Gastroesophageal sphincter (tissue), 2 donors: Measurements from ENCODE around the gene MAP4K4.

Source experiments
- EP300 ChIP-seq: sonication (generic); formaldehyde crosslinking; IDR thresholded peaks from one replicate; pipeline ENCODE4 v1.6.1; 2017; ENCODE audit warnings: antibody characterized with exemption, mild to moderate bottlenecking
- POLR2AphosphoS5 ChIP-seq: sonication (generic); formaldehyde crosslinking; IDR thresholded peaks from one replicate; pipeline ENCODE4 v1.6.1; 2017; ENCODE audit warnings: antibody characterized with exemption

DNA sequence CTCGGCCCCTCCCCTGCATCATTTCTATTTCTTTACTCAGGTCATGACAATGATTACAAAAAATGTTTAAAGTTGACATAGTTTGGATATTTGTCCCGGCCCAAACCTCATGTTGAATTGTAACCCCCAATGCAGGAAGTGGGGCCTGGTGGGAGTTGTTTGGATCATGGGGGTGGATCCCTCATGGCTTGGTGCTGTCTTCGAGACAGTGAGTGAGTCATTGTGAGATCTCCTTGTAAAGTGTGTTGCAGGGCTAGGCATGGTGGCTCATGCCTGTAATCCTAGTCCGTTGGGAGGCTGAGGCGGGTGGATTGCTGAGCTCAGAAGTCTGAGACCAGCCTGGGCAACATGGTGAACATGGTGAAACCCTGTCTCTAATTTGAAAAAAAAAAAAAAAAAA, 9.2 kb upstream of the MAP4K4 start:
- TF ChIP-seq POLR2AphosphoS5 (no peak), EP300 (no peak)
